SK-N-SH (cell line): ENCODE data around the gene TUBGCP5. TPM values are rescaled to one million over a fixed set of nuclear protein-coding genes. Genes with fewer than 3 reads are reported as not detected.

ENCODE experiments used
- CTCF ChIA-PET: fragments of 300-600, 350-600 bp; formaldehyde crosslinking; extraction: SDS; loops from one replicate; lab custom pipeline; 2021; lab: Yijun Ruan, JAX
- POLR2A ChIA-PET: fragments of 350-600 bp; sonication (Branson Sonifier 250); formaldehyde crosslinking; extraction: SDS; loops from one replicate; lab custom pipeline; 2020; ENCODE audit warnings: antibody characterized with exemption, inconsistent platforms; lab: Yijun Ruan, JAX
- DNase-seq: peaks from one replicate; pipeline ENCODE4 v3.0.0; 2012
- H2AFZ ChIP-seq: fragments of 200-600 bp; sonication (generic); 2 replicates; pipeline ENCODE4 v1.8.1; 2016; ENCODE audit warnings: antibody characterized with exemption, mild to moderate bottlenecking, low read depth
- H3F3A ChIP-seq: fragments of 200-600 bp; sonication (generic); replicated peaks from 2 replicates; pipeline ENCODE3; 2016; ENCODE audit warnings: antibody characterized with exemption, mild to moderate bottlenecking; ENCODE audit not compliant: insufficient read depth
- H3K27ac ChIP-seq, 2 experiments: fragments of 200-500 bp in 1 of 2; fragments of 200-600 bp in 1 of 2; sonication (Bioruptor generic) in 1 of 2; sonication (generic), shearing (Covaris generic) in 1 of 2; 2 replicates each; pipeline versions ENCODE4 v1.5.1 to v1.6.1; 2014 to 2016; ENCODE audit warnings: low read depth in 2 of 2, inconsistent platforms in 1 of 2, low read length in 1 of 2, mild to moderate bottlenecking in 1 of 2, mixed read lengths in 1 of 2
- H3K27me3 ChIP-seq: fragments of 200-600 bp; sonication (generic), shearing (Covaris generic); 2 replicates; pipeline ENCODE4 v1.6.1; 2016; ENCODE audit warnings: mixed run types; ENCODE audit not compliant: insufficient read depth
- H3K36me3 ChIP-seq, 2 experiments: fragments of 200-500 bp in 1 of 2; fragments of 200-600 bp in 1 of 2; sonication (Bioruptor generic) in 1 of 2; sonication (generic) in 1 of 2; replicated peaks in 1 of 2; 2 replicates each; pipeline versions ENCODE3 to v1.5.1; 2014 to 2016; ENCODE audit warnings: low read length in 1 of 2, mild to moderate bottlenecking in 1 of 2; ENCODE audit not compliant: insufficient read depth in 2 of 2, control insufficient read depth in 1 of 2
- H3K4me1 ChIP-seq, 2 experiments: fragments of 200-500 bp in 1 of 2; fragments of 200-600 bp in 1 of 2; sonication (Bioruptor generic) in 1 of 2; sonication (generic), shearing (Covaris generic) in 1 of 2; 2 replicates each; pipeline versions ENCODE4 v1.5.1 to v1.6.1; 2014 to 2016; ENCODE audit warnings: low read depth in 1 of 2, low read length in 1 of 2, mixed run types in 1 of 2; ENCODE audit not compliant: insufficient read depth in 2 of 2, control insufficient read depth in 1 of 2
- H3K4me2 ChIP-seq: fragments of 200-600 bp; sonication (generic), shearing (Covaris generic); 2 replicates; pipeline ENCODE4 v1.6.1; 2017; ENCODE audit warnings: mixed run types
- H3K4me3 ChIP-seq, 2 experiments: fragments of 200-500 bp in 1 of 2; fragments of 200-600 bp in 1 of 2; sonication (Bioruptor generic) in 1 of 2; sonication (generic), shearing (Covaris generic) in 1 of 2; 2 replicates each; pipeline versions ENCODE4 v1.5.1 to v1.8.1; 2014 to 2016; ENCODE audit warnings: low read depth in 2 of 2, inconsistent platforms in 1 of 2, low read length in 1 of 2, mild to moderate bottlenecking in 1 of 2, mixed read lengths in 1 of 2, moderate library complexity in 1 of 2
- H3K79me2 ChIP-seq: fragments of 200-600 bp; sonication (generic); 2 replicates; pipeline ENCODE4 v1.8.1; 2017; ENCODE audit warnings: mild to moderate bottlenecking; ENCODE audit not compliant: insufficient read depth
- H3K9ac ChIP-seq: fragments of 200-600 bp; sonication (generic); 2 replicates; pipeline ENCODE4 v1.6.1; 2017; ENCODE audit warnings: mixed run types
- H3K9me2 ChIP-seq: fragments of 200-600 bp; sonication (generic); 2 replicates; pipeline ENCODE4 v1.6.1; 2017; ENCODE audit warnings: mixed run types
- H3K9me3 ChIP-seq: fragments of 200-600 bp; sonication (generic); 2 replicates; pipeline ENCODE4 v1.6.1; 2017; ENCODE audit warnings: mixed run types, mild to moderate bottlenecking, moderate library complexity
- H4K20me1 ChIP-seq: fragments of 200-600 bp; sonication (generic); 2 replicates; pipeline ENCODE4 v1.6.1; 2017; ENCODE audit warnings: mild to moderate bottlenecking, mixed run types; ENCODE audit not compliant: insufficient read depth
- CHD2 ChIP-seq: fragments of 150-350 bp; IDR thresholded peaks from 2 replicates; pipeline ENCODE4 v1.6.1; 2018; ENCODE audit warnings: low read length; ENCODE audit not compliant: partially characterized antibody
- CTCF ChIP-seq: fragments of 200-600 bp; sonication (generic); IDR thresholded peaks from 2 replicates; pipeline ENCODE4 v1.6.1; 2017; ENCODE audit warnings: antibody characterized with exemption, mild to moderate bottlenecking, moderate library complexity
- ELF1 ChIP-seq: IDR thresholded peaks from 2 replicates; pipeline ENCODE4 v1.4.0; 2012
- EZH2phosphoT487 ChIP-seq: fragments of 200-600 bp; sonication (generic); IDR thresholded peaks from 2 replicates; pipeline ENCODE4 v1.6.1; 2017; ENCODE audit warnings: low read depth, mixed run types, mild to moderate bottlenecking, antibody characterized with exemption, moderate library complexity, borderline replicate concordance
- FOXJ3 ChIP-seq: sonication (generic); formaldehyde crosslinking; IDR thresholded peaks from 2 replicates; pipeline ENCODE4 v1.5.1; 2020; ENCODE audit warnings: mild to moderate bottlenecking, missing genetic modification reagents
- FOXM1 ChIP-seq: IDR thresholded peaks from 2 replicates; pipeline ENCODE4 v1.4.0; 2012; ENCODE audit warnings: low read depth, mild to moderate bottlenecking
- IRF3 ChIP-seq: fragments of 150-350 bp; IDR thresholded peaks from 2 replicates; pipeline ENCODE4 v1.6.1; 2016; ENCODE audit warnings: mild to moderate bottlenecking, low read depth, low read length
- JUND ChIP-seq: IDR thresholded peaks from 2 replicates; pipeline ENCODE4 v1.4.0; 2012
- MAX ChIP-seq: IDR thresholded peaks from 2 replicates; pipeline ENCODE4 v1.4.0; 2012; ENCODE audit warnings: low read depth
- MXI1 ChIP-seq: IDR thresholded peaks from 2 replicates; pipeline ENCODE4 v1.6.1; 2012; ENCODE audit warnings: mild to moderate bottlenecking, low read depth, low read length, improper control_type of control experiment
- NFIC ChIP-seq: IDR thresholded peaks from 2 replicates; pipeline ENCODE4 v1.4.0; 2012; ENCODE audit warnings: borderline replicate concordance
- NRF1 ChIP-seq: IDR thresholded peaks from 2 replicates; pipeline ENCODE4 v1.6.1; 2012; ENCODE audit warnings: low read depth, mild to moderate bottlenecking, low read length
- PBX3 ChIP-seq: IDR thresholded peaks from 2 replicates; pipeline ENCODE4; 2012
- RAD21 ChIP-seq: IDR thresholded peaks from 2 replicates; pipeline ENCODE4 v1.6.1; 2012; ENCODE audit warnings: mild to moderate bottlenecking, low read length
- RCOR1 ChIP-seq: fragments of 150-350 bp; IDR thresholded peaks from 2 replicates; pipeline ENCODE4 v1.6.1; 2017; ENCODE audit warnings: antibody characterized with exemption, low read length
- RXRA ChIP-seq: IDR thresholded peaks from 2 replicates; pipeline ENCODE4 v1.4.0; 2012; ENCODE audit warnings: low read depth, mild to moderate bottlenecking, borderline replicate concordance
- TAF1 ChIP-seq: IDR thresholded peaks from 2 replicates; pipeline ENCODE4 v1.6.1; 2012; ENCODE audit warnings: low read depth, mild to moderate bottlenecking, low read length, moderate library complexity, borderline replicate concordance
- TCF12 ChIP-seq: IDR thresholded peaks from 2 replicates; pipeline ENCODE4 v1.4.0; 2012
- YY1 ChIP-seq: IDR thresholded peaks from 2 replicates; pipeline ENCODE4 v1.4.0; 2012; ENCODE audit warnings: low read depth, mild to moderate bottlenecking
- ZBTB33 ChIP-seq: IDR thresholded peaks from 2 replicates; pipeline ENCODE4 v1.4.0; 2012; ENCODE audit warnings: low read depth, borderline replicate concordance
- WGBS: methylation state at CpG from one replicate; pipeline ENCODE4 v1.1.6; 2017; ENCODE audit warnings: low lambda C conversion rate; 5-methylcytosine and 5-hydroxymethylcytosine counted together
- polyA plus RNA-seq, 3 experiments: library from polyadenylated mRNA; depleted of rRNA; stranded (reverse); fragments of >200 nt; gene quantifications; 2 replicates each; pipeline ENCODE4 v1.2.3, GENCODE V29; 2012

Gene TUBGCP5
- polyA plus RNA-seq, 1 of the 3 experiments (the other 2 are of a cell fraction), result 8.7 TPM

- TF ChIP-seq IRF3 (no peak), MAX (no peak), NRF1 (no peak), RCOR1 (no peak), JUND (no peak), YY1 (no peak)
Observed at GRCh38 chr15:22967084-22967770, 72.1 kb downstream of the TUBGCP5 start (continued).

GRCh38 chr15:22966321-22967083 lies 72.9 kb downstream of the TUBGCP5 start:
- Histone ChIP-seq H3K9me2 (no peaks in the 10 kb centered on the region), H3K9ac (no peak overlapping the region), H3F3A (peaks cover 26% of the 10 kb centered on the region), H3K27me3 (no peaks in the 10 kb centered on the region), H3K4me2 (no peak overlapping the region), H3K36me3 (peaks cover 0 to 13% of the 10 kb centered on the region in 2 experiments), H3K4me1 (peaks cover 14 to 15% of the 10 kb centered on the region in 2 experiments), H4K20me1 (peaks cover 96% of the 10 kb centered on the region), H3K79me2 (peaks cover 96% of the 10 kb centered on the region), H2AFZ (no peak overlapping the region), H3K9me3 (peaks cover 10% of the 10 kb centered on the region; the same call in 1 of the 2 replicates), H3K4me3 (no peak overlapping the region), H3K27ac (no peak overlapping the region)
- CTCF ChIA-PET, result interaction anchor here (1.3 kb wide), 1 partner anchor 13 kb away, joined by 3 read pairs; no protein-coding TSS in a partner anchor
- POLR2A ChIA-PET, result no interaction called here
- WGBS, result 93% methylated on average over 17 of the region's 20 CpGs
- TF ChIP-seq FOXJ3 (CRISPR knock-in tag), result no peak
- no peak for TF ChIP-seq RXRA
- TF ChIP-seq EZH2phosphoT487, result no peak
- TF ChIP-seq MXI1, result no peak
- no peak for TF ChIP-seq CTCF
- no peak for TF ChIP-seq IRF3
- TF ChIP-seq ELF1, result no peak
- no peak for TF ChIP-seq RAD21
- TF ChIP-seq TAF1, result no peak
- TF ChIP-seq CHD2, result no peak
- TF ChIP-seq ZBTB33, result no peak
- TF ChIP-seq MAX, result no peak
- no peak for TF ChIP-seq TCF12
- no peak for TF ChIP-seq FOXM1
- no peak for TF ChIP-seq JUND
- no peak for TF ChIP-seq PBX3
- TF ChIP-seq NFIC, result no peak
- DNase-seq, result no peak
